SIG-M5 treated with dmso at 0.1 percent for 504 hours (cell line): ENCODE results near the gene TAS2R3.

ENCODE experiments used
- DNase-seq: peaks from one replicate; lab custom pipeline; 2025; ENCODE audit not compliant: unreplicated experiment; lab: John Stamatoyannopoulos, UW

TAS2R3 gene

GRCh38 chr7:141785706-141786552, 22.0 kb downstream of the TAS2R3 start:
- DNase-seq, result peak; percentile 67

- DNase-seq, result no peak
These were observed 24.4 kb downstream of the TAS2R3 start for GRCh38 chr7:141788296-141788695.

DNA sequence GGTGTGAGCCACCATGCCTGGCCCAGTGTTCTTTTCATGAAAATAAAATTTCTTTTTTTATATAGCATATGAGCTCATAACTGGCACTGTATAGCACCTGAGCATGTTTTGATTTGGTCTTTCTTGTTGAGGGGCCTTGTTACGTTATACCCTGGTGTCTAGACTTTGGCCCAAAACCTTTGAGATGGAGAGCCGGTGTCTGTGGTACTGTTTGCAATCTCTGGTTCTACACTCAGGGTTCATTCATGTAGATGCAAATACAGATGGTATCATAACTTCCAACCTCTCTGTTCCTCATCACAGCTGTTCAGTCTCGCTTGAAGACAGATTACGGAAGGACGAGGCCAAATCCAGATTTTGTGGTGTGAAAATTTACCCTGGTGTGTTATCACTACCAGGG, 26.0 kb downstream of the TAS2R3 start, which contains the start of gene TAS2R5:
Gene TAS2R5, plus strand, starts transcription at position 301 of the 400 bp plus-strand sequence. CDS start 145 bp downstream, outside the sequence.
- no peak for DNase-seq

DNA sequence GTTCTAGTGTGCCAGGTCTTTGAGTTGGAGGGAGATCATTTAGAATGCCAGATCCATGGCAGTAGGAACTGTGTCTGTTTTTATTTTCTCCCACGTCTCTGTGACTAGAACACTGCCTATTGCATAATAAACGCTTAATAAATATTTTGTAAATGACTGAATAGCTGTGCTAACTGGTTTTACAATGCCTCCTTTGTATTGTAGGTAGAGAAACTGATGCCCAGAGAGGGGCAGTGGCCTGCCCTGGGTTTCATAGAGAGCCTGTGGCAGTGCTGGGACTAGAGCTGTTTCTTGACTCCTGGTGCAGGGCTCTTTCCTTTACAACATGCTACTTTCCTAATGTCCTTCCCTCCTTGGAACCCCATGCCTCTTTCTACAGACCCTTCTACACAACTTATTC, 28.6 kb downstream of the TAS2R3 start:
- DNase-seq, result no peak
